NT2/D1 (cell line): Measurements from ENCODE around the gene RSPH6A.

Experiments
- DNase-seq: peaks from one replicate; pipeline ENCODE4 v3.0.0-alpha.2; 2011; ENCODE audit warnings: low read depth, low spot score
- H3K27me3 ChIP-seq: 2 replicates; pipeline ENCODE4 v1.6.0; 2011; ENCODE audit warnings: mild to moderate bottlenecking; ENCODE audit not compliant: insufficient read length, insufficient read depth
- H3K36me3 ChIP-seq: 2 replicates; pipeline ENCODE4 v1.6.1; 2011; ENCODE audit warnings: mild to moderate bottlenecking, low read length, mixed read lengths; ENCODE audit not compliant: insufficient read depth, insufficient read length
- H3K4me1 ChIP-seq: 2 replicates; pipeline ENCODE4 v1.5.1; 2011; ENCODE audit not compliant: insufficient read depth, insufficient read length
- H3K4me3 ChIP-seq: 2 replicates; pipeline ENCODE4 v1.5.1; 2011; ENCODE audit warnings: low read depth; ENCODE audit not compliant: insufficient read length
- H3K9ac ChIP-seq: 2 replicates; pipeline ENCODE4 v1.6.0; 2011; ENCODE audit warnings: low read depth; ENCODE audit not compliant: insufficient read length
- H3K9me3 ChIP-seq: 2 replicates; pipeline ENCODE4 v1.5.1; 2011; ENCODE audit warnings: mild to moderate bottlenecking, low read length; ENCODE audit not compliant: insufficient read depth
- SUZ12 ChIP-seq: IDR thresholded peaks from 2 replicates; pipeline ENCODE4 v1.6.1; 2011; ENCODE audit not compliant: insufficient read length, insufficient read depth; ENCODE audit errors: extremely low read depth
- YY1 ChIP-seq: IDR thresholded peaks from 2 replicates; pipeline ENCODE4 v1.6.1; 2011; ENCODE audit not compliant: insufficient read length, insufficient read depth
- ZNF274 ChIP-seq: IDR thresholded peaks from 2 replicates; pipeline ENCODE4 v1.6.1; 2011; ENCODE audit warnings: mild to moderate bottlenecking, low read depth, low read length

Gene RSPH6A

DNA sequence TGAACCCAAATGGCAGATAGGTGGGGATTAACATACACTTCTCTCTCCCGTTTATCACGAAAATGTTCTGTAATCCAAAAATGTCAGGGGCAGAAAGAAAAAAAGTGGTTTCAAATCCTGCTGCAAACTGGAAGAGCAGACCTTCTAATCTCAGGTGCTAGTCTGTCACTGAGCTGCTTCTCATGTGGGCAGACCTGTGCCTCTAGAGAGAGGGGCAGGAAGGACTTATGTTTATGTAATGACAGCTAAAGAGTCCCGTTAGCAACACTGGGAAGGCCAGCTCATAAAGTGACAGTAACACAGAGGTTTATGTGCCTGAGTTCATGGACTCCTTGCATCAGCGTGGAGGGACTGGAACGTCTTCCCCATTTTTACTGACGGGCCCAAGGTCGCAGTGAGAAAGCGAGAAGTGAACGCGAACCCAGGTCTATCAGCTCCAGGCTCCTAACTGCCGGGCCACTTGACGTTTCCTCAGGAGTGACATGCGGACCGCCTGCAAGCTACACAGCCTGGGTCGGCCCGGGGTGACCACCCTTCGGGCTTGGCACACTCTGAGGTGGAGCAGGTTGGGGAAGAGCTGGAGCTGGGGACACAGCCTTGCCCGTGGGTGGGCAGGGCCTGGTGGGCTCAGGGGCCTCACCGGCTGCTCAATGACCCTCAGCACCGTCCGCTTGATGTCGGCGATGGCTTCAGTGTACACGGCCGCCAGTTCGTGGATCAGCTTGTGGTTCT is 9.6 kb upstream of the RSPH6A start:
- Histone ChIP-seq H3K4me3 (no peak overlapping the region), H3K27me3 (no peaks in the 10 kb centered on the region), H3K4me1 (peaks cover 11% of the 10 kb centered on the region), H3K9me3 (no peaks in the 10 kb centered on the region), H3K9ac (no peak overlapping the region), H3K36me3 (peaks cover 92% of the 10 kb centered on the region)
- no peak for TF ChIP-seq SUZ12
- no peak for TF ChIP-seq ZNF274
- no peak for TF ChIP-seq YY1
- no peak for DNase-seq

DNA sequence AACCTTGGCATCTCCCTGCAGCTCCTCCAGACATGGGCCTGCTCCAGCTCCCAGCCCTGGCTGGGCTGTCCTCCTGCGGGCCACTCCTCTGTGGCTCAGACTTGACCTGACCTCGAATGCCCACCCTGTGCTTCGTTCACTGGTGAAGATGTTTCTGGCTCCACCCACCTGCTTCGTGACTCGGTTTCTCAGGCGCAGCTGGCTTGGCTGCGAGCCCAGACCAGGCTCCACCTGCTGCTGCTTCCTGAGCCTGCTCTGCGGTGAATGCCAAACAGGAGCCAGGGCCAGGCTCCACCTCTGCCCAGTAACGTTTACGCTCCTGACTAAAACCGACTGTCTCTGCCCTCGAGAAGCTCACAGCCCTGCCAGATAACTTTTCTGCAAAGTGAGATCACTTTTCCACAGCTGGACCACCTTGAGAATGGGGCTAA is 8.9 kb upstream of the RSPH6A start:
- Histone ChIP-seq H3K4me1 (peaks cover 16% of the 10 kb centered on the region), H3K4me3 (no peak overlapping the region), H3K9me3 (no peaks in the 10 kb centered on the region), H3K9ac (no peak overlapping the region), H3K27me3 (no peaks in the 10 kb centered on the region), H3K36me3 (peaks cover 91% of the 10 kb centered on the region)
- no peak for TF ChIP-seq YY1
- TF ChIP-seq SUZ12: no peak
- no peak for TF ChIP-seq ZNF274
- no peak for DNase-seq

DNA sequence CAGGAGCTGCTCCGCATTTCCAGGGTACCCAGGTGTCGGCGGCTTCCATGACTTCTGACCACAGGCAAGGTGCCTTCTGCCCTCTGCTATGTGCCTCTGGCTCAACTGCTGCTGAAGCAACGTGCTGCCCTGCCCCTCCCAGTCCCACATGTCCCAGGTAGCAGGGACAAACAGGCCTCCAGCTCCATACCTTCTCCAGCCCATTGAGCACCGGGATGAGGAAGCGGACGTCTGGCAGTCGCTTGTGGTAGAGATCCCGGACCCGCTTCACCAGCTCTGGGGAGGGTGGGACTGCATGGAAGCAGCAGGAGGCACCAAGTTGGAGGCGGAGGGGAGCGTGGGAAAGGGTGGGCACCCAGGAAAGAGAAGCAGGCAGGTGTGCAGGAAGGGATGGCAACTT is 8.1 kb upstream of the RSPH6A start:
- H3K4me1 ChIP-seq: peaks cover 18% of the 10 kb centered on the region
- no peaks in the 10 kb centered on the region for H3K9me3 ChIP-seq
- TF ChIP-seq ZNF274: no peak
- H3K4me3 ChIP-seq: no peak overlapping the region
- H3K27me3 ChIP-seq: no peaks in the 10 kb centered on the region
- no peak overlapping the region for H3K9ac ChIP-seq
- DNase-seq: no peak
- H3K36me3 ChIP-seq: peaks cover 83% of the 10 kb centered on the region

DNA sequence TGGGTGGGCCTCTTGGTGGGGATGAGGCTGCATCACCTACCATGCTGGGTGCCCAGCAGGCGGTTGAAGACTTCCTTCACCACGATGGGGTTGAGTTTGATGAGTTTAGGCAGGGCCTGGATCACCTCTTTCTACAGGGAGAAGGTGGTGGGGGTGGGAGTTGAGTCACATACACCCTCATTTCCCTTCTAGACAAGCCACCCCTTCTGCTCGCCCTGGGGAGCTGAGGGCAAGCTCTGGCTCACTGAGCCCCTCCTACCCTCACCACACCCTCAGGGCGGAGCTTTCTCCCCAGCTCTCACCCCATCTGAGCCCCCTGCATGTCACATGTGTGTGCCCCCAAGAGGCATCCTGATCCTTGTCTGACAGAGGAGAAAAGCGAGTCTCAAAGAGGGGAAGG is 7.6 kb upstream of the RSPH6A start:
- peaks cover 78% of the 10 kb centered on the region for H3K36me3 ChIP-seq
- no peak overlapping the region for H3K9ac ChIP-seq
- TF ChIP-seq SUZ12 (no peak), ZNF274 (no peak), YY1 (no peak)
- no peak for DNase-seq
- H3K4me1 ChIP-seq: peaks cover 21% of the 10 kb centered on the region
- no peaks in the 10 kb centered on the region for H3K9me3 ChIP-seq
- H3K27me3 ChIP-seq: no peaks in the 10 kb centered on the region
- H3K4me3 ChIP-seq: no peak overlapping the region

DNA sequence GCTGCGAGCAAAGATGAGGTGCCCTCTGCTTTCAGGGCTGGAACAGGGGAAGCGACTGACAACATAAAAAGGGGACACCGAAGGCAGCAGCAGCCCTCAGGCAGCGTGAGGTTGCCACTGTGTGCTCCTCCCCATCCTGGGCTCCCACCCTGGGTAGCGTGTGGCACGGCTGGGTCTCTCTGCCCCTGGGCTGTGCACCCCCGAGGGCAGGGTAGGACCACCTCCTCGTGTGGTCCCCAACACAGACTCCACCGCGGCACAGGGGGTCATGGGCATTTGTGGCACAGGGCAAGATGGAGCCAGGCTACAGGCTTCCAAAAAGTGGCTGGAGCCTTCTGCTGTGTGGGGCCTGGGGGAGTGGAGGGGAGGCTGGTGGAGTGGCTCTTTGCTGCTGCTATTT is 6.5 kb upstream of the RSPH6A start:
- TF ChIP-seq SUZ12: no peak
- no peak for TF ChIP-seq YY1
- TF ChIP-seq ZNF274: no peak
- Histone ChIP-seq H3K4me3 (no peak overlapping the region), H3K9ac (no peak overlapping the region), H3K9me3 (no peaks in the 10 kb centered on the region), H3K27me3 (no peaks in the 10 kb centered on the region), H3K36me3 (peaks cover 66% of the 10 kb centered on the region), H3K4me1 (peaks cover 23% of the 10 kb centered on the region)
- DNase-seq: no peak

DNA sequence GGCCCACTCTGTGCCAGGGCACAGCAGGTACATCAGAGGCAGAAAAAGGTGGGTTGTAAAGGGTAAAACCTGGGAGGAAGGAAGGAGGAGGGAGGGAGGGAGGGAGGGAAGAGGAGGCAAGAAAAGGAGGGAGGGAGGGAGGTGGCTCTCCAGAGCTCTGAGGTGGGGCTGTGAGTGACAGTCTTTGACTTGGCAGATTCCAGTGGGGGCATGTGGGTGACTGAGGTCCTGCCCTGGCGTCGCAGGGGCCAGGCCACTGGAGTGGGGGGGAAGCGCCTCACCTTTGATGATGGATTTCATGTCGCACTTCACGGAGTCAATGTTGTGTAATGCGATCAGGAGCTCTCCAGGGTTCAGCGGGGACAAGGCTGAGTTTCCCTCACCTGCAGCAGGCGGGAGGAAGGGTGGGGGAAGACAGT is 6.0 kb upstream of the RSPH6A start:
- TF ChIP-seq ZNF274 (no peak), YY1 (no peak), SUZ12 (no peak)
- H3K27me3 ChIP-seq: no peaks in the 10 kb centered on the region
- no peak overlapping the region for H3K9ac ChIP-seq
- H3K9me3 ChIP-seq: no peaks in the 10 kb centered on the region
- DNase-seq: no peak
- H3K4me1 ChIP-seq: peaks cover 23% of the 10 kb centered on the region
- no peak overlapping the region for H3K4me3 ChIP-seq
- H3K36me3 ChIP-seq: peaks cover 62% of the 10 kb centered on the region

DNA sequence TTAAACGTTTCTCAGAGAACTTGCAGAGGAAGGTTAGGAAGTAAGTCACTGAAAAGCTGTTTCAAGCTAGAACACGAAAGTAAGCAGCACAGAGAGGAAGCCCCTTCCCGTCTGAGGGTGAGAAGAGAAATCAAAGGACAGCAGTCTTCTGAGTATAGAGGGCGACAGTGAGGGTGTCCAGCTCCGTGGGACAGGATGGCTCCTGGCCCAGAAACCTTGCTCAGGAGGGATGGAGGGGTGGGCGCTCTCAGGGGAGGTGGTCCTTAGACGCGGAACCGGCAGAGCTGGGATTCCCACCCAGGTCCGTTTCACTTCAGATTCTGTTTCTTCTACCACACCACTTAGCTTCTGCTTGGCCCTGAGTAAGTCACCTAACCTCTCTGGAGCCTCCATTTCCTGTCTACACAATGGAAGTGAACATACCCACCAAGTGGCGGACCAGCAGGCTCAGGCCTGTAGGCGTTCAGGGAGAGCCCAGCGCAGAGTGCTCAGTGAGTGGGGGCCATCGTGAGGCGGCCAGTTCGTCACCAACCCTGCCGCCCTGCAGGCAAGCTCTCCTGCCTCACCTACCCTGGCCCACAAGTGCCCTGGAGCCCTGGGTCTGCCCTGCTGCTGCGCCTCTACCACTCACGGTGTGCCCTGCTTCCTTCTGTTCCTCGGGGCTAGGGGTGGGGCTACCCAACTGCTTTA is 5.5 kb upstream of the RSPH6A start:
- no peak overlapping the region for H3K9ac ChIP-seq
- no peak for DNase-seq
- H3K4me3 ChIP-seq: no peak overlapping the region
- TF ChIP-seq ZNF274 (no peak), SUZ12 (no peak), YY1 (no peak)
- H3K4me1 ChIP-seq: peaks cover 23% of the 10 kb centered on the region
- no peaks in the 10 kb centered on the region for H3K27me3 ChIP-seq
- H3K36me3 ChIP-seq: peaks cover 56% of the 10 kb centered on the region
- H3K9me3 ChIP-seq: no peaks in the 10 kb centered on the region
